Activated gamma-delta T cell (primary cell): ENCODE data around the gene RAD51B.
"Not testable (repeated sequence)": the region's sequence is repeated elsewhere in the genome, so short reads cannot be mapped to it uniquely, and the experiment has no call there.

Source experiments
- DNase-seq: peaks from one replicate; lab custom pipeline; 2025; lab: John Stamatoyannopoulos, UW

The RAD51B gene

DNA sequence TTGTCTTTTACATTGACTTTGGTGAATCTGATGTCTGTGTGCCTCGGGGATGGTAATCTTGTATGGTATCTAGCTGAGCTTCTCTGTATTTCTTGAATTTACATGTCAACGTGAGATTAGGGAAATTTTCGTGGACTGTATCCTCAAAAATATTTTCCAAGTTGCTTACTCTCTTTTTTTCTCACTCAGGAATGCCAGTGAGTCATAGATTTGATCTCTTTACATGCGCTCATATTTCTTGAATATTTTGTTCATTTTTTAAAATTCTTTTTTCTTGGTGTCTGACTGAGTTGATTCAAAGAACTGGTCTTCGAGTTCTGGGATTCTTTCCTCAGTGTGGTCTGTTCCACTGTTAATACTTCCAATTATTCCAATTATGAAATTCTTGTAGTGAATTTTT lies 207.7 kb downstream of the RAD51B start:
- no peak for DNase-seq

DNA sequence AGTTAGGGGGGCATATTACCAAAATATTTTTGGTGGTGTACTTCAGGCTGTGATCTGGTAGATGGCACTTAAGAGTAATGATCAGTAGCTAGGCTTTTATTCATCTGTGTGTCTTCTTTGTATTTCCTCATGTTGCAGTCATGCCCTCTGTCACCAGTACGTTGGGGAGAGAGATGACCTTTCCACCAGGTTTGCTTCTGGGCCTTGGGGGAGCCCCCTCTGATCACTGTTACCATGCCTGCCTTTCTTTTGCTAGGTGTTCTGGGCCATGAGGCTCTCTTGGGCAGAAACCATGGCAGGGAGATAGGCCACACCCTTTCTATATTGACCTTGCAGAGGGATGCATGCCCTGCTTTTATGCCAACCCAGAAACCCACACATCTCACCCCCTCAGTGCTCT lies 208.5 kb downstream of the RAD51B start:
- no peak for DNase-seq

- DNase-seq: not testable (repeated sequence)
Measured at GRCh38 chr14:68031011-68031410, 211.4 kb downstream of the RAD51B start.

GRCh38 chr14:68032154-68032553 lies 212.6 kb downstream of the RAD51B start:
- no peak for DNase-seq

GRCh38 chr14:68033336-68033932 lies 213.9 kb downstream of the RAD51B start:
- DNase-seq: no peak

DNA sequence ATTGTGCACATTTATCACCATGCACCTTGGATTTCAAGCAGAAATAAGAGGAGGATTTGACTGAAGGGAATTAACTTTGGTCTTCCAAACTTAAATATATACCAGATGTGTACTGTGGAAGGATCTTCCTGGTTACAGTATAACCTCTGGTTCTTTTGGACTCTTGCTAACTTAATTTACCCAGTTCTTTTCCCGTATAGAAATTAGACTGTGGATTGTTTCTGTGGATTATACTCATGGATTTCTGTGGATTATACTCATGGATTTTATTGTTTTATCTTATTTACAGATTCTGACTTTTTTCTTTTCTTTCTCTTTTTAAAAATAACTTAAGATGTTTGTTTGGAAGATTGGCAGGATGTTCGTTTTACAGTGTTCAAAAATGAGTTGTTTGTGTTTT lies 215.3 kb downstream of the RAD51B start:
- DNase-seq: no peak

DNA sequence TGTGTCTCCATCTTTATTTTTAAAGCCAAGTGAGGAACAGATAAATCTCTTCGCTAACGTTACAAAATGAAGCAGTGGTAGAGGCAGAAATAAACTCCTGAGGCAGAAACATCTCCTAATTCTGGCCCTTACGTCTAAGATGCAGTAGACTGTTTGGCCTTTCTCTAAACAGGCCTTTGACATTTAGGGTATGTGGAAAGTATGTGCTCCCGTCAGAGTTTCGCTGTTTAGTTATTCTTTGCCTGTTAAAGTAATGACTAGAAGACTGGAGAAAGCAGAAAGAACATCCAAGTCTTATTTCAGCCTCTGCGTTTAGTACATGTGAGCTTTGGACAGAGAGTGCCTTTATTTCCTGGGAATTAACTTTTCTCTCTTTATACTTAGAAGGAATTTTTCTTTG lies 216.6 kb downstream of the RAD51B start:
- DNase-seq: no peak

- DNase-seq: no peak
Measured at GRCh38 chr14:68039593-68039992, 220.0 kb downstream of the RAD51B start.

DNA sequence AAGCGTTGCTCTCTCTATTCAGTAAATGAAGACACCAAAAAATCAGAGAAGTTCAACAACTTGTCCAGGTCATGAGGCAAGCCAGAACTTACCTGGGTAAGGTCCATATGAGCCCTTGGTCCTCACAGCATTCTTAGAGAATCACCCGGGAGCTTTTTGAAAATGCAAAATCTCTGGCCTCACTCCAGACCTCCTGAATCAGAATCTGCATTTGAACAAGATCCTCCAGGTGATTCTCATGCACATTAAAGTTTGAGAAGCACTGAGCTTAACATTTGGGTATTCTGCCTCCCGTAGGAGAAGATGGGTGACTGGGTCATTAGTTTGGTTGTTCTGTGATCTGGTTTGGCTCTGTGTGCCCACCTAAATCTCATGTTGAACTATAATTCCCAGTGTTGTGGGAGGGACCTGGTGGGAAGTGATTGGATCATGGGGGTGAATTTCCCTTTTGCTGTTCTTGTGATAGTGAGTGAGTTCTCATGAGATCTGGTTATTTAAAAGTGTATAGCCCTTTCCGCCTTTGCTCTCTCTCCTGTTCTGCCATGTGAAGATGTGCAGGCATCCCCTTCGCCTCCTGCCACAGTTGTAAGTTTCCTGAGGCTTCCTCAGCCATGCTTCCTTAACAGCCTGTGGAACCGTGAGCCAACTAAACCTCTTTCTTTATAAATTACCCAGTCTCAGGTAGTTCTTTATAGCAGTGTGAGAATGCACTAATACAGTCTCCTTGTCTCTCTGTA lies 221.2 kb downstream of the RAD51B start:
- DNase-seq: no peak

DNA sequence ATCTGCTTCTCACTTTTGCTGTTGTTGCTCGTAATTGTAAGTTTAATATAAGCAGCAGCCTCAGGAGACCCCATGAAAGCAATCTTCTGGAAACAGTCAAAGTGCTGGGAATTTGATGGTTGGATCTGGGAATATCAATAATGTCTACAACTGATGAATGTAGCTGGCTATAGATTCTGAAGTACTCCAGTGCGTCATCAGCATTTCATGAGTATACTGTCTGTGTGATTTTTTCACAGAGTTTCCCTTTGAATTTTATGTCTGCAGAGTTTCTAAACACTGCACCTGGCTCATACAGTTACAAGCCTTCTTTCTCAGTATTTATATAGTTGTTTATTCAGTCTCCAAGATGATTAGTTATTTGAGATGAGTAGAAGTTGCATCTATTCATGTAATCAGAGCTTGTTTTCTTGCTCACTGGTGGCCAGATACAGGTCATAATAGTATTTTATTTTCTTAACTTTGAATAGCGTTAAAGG lies 222.3 kb downstream of the RAD51B start:
- DNase-seq: no peak

DNA sequence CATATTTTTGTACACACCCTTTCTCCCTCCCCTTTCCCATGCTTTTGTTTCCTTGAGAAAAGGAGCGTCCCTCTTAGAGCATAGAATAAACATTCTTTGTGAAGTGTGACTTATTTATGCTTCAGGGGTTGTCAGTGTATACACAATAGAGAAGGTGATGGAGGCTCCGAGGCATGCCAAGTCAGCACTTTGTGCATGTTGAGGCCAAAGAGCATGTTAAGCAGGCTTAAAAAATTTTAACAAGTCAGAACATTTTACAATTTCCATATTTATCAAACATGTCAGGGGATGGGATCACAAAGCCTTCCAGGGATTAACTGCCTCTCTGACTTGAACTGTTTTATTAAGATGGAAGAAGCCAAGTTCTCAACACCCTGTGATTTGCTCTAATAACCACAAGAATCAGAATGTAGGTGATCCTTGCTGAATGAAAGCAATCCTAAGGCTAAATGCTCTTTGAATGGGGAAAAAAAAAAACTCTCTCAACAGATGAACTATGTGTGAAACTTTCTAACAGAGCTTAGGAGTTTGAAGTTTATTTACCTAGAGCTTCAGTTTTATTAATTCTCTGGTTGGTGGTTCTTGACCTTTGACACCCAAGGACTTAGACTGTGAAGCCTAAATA lies 223.1 kb downstream of the RAD51B start:
- no peak for DNase-seq

- DNase-seq: no peak
Measured at GRCh38 chr14:68043752-68044151, 224.2 kb downstream of the RAD51B start.

DNA sequence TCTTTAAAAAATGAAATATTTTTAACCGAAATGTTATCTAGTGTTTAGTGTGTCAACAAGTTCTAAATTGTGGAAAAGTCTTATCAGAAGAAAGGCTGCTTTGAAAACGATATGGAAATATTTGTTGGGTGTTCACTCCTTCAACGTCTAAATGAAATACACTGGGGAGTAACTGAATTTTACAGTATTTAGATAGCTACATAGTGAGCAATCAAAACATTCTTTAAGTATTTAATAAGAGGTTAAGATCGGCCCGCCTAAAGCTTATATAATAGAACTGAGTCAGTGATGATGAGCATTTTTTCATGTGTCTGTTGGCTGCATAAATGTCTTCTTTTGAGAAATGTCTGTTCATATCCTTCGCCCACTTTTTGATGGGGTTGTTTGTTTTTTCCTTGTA lies 228.3 kb downstream of the RAD51B start:
- no peak for DNase-seq

- DNase-seq: not testable (repeated sequence)
Measured at GRCh38 chr14:68048815-68049214, 229.2 kb downstream of the RAD51B start.

DNA sequence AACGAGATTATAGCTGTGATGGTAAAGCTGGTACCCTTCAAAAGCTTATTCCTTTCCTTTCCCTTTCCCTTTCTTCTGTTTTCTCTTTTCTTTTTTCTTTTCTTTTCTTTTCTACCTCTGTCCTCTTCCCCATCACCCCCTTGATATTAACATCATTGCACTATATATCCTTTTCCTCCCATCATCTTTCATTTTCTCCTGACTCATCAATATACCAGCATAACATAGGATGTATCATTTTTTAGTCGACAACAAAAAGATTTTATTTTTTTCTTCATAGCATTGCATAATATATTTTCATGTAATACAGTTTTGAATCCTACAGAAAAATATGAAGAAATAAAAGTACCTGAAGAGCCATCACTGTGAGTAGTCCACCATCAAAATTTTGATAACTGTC lies 230.6 kb downstream of the RAD51B start:
- DNase-seq: no peak

- DNase-seq: no peak
Measured at GRCh38 chr14:68051146-68051545, 231.6 kb downstream of the RAD51B start.

DNA sequence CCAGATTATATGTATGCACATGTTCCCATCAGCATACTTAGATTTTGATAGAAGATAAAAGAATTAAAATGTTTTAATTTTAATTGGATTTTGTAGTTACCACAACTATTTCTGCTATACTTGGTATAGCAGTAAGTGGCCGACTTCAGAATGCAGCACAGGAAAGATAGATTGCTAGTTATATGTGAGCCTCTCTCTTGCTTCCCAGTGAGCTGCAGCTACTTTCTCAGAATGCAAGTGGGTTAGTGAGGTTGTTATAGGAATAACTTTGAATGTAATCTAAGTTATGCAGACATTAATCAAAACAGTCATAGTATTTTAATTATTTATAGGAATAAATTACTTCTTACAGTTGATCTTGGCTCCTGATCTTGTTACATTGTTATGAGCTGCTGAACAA lies 240.6 kb downstream of the RAD51B start:
- no peak for DNase-seq

GRCh38 chr14:68062651-68063050 lies 243.1 kb downstream of the RAD51B start:
- no peak for DNase-seq

DNA sequence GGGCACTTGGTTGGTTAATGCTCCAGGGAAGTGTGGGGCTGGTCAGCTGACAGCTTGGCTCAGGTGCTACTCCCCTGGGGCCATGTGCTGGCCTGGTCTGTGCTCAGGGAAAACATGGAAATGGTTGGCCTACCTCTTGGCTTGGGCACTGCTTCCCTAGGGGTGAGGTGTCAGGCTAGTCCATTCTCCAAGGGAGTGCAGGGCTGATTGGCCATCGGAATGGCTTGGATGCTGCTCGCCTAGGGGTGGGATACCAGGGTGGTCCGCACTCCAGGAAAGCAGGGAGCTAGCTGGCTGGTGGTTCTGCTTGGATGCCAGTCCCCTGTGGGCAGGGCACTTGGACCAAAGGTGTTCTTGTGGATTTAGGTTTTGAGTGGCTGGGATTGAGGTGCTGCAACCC lies 245.7 kb downstream of the RAD51B start:
- DNase-seq: no peak

DNA sequence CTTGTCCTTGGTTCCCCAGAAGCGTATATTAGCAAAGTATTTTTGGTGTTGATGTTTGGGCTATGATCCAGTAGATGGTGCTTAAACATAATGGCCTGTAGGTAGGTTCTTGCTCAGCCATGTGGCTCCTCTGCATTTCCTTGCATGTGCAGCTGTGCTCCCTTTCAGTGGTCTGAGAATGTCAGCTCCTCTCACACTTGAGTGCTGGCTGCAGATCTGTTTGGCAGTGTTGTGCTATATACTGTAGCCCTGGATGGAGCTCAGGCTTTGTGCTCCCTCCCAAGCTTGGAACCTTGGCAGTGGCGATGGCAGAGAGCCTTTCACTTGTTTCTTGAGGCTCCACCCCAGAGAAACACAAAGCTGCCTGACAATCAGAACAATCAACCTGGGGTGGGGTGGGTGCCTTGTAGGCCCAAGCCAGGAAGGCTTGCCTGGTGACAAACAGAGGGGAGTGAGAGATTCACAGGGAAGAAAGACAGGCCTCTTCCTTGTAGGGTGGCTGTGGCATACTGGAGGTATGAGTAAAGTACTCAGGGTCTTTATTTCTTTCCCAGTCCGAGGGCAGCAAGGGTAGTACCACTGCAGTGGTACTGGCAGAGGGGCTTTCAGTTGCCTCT lies 255.3 kb downstream of the RAD51B start:
- no peak for DNase-seq

- no peak for DNase-seq
Measured at GRCh38 chr14:68075382-68076029, 255.9 kb downstream of the RAD51B start.

DNA sequence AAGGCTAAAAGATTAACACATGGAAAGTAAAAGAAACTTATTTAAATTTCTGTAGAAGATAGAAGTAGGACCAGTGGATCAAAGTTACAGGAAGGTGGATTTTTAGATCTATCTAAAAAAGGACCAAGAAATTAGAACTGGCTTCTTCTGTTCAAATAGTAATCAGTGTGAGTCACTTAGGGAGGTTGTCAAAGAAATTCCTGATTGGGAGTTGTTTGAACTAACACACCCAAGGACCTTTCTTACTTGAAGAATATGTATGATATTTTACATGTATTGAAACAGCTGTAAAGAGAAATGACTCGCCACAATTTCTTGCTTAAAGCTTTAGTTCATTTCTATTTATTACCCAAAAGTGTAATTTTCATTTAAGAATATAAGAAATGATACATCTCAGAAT lies 256.9 kb downstream of the RAD51B start:
- no peak for DNase-seq
